ENCODE data around the gene DBT. TPM values are rescaled to one million over a fixed set of nuclear protein-coding genes. Genes with fewer than 3 reads are reported as not detected.

The DBT gene
- total and polyA plus RNA-seq, 2 of the 13 experiments (the other 11 are each of a cell fraction or from before 2014, with no cell fraction given): 3.3 to 10.2 TPM

DNA sequence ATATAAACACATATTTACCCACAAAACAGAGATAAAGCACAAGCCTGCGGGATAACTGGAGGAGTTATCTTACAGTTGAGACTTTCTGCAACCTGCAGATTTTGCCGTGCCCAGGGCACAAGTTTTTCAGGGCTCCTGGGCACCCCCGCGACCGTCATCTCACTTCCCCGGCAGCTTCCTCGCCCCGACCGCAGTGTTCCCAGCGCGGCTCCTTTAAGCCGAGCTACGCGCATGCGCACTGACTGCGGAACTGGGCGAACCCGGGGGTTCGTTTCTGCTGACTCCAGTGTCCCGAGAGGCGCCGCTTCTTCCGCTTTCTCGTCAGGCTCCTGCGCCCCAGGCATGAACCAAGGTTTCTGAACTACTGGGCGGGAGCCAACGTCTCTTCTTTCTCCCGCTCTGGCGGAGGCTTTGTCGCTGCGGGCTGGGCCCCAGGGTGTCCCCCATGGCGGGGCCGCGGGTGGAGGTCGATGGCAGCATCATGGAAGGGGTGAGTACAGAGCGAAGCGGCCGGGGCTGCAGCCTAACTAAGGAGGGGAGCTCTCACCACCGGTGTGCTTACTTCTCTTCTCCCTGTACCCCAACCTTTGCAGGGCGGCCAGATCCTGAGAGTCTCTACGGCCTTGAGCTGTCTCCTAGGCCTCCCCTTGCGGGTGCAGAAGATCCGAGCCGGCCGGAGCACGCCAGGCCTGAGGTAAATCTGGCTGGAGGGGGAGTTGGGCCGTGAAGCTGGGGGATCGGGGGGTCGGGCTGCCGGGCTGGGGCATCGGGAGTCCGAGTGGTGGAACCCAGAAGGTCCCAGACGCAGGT, 16.5 kb upstream of the DBT start, which contains the start of gene RTCA (continued):
- TF ChIP-seq NFAT5 (CRISPR knock-in tag; IDR thresholded peaks at IDR 0.05) (0 out of 2 replicates have a peak, but pooled peaks have one; percentile 41), HNRNPK (IDR thresholded peaks at IDR 0.05; ENCODE audit: low read depth, low read length, poor library complexity, severe bottlenecking) (no peak), PHB2 (IDR thresholded peaks at IDR 0.05; ENCODE audit: partially characterized antibody) (no peak), MEIS2 (CRISPR knock-in tag; IDR thresholded peaks at IDR 0.05) (peak; percentile 42; the same call in 1 of the 2 replicates), AGO1 (IDR thresholded peaks at IDR 0.05; ENCODE audit: low read depth, low read length, poor library complexity, severe bottlenecking) (no peak), JARID2 (CRISPR knock-in tag; IDR thresholded peaks at IDR 0.05; ENCODE audit: insufficient replicate concordance) (no peak), ATF7 (IDR thresholded peaks at IDR 0.05) (no peak), ATF7 (CRISPR knock-in tag; IDR thresholded peaks at IDR 0.05) (no peak; the same call in 1 of the 2 replicates), ZNF329 (CRISPR knock-in tag; IDR thresholded peaks at IDR 0.05; ENCODE audit: low read depth) (peak; percentile 67; the same call in 1 of the 2 replicates), GFI1 (CRISPR knock-in tag; IDR thresholded peaks at IDR 0.05; ENCODE audit: borderline replicate concordance) (no peak), ZNF138 (CRISPR knock-in tag; IDR thresholded peaks at IDR 0.05; ENCODE audit: low read depth) (no peak), ZNF180 (CRISPR knock-in tag; IDR thresholded peaks at IDR 0.05; ENCODE audit: borderline replicate concordance, low read depth) (no peak), MAZ (IDR thresholded peaks at IDR 0.05; ENCODE audit: borderline replicate concordance, low read depth, low read length) (no peak), MAZ (CRISPR knock-in tag; IDR thresholded peaks at IDR 0.05; ENCODE audit: low read depth) (no peak), TRIM24 (CRISPR knock-in tag; IDR thresholded peaks at IDR 0.05) (no peak)
- TF ChIP-seq, protein P1, sequence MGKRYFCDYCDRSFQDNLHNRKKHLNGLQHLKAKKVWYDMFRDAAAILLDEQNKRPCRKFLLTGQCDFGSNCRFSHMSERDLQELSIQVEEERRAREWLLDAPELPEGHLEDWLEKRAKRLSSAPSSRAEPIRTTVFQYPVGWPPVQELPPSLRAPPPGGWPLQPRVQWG (CRISPR knock-in tag; IDR thresholded peaks at IDR 0.05; ENCODE audit: borderline replicate concordance, low read depth): no peak
- TF ChIP-seq, protein P2, sequence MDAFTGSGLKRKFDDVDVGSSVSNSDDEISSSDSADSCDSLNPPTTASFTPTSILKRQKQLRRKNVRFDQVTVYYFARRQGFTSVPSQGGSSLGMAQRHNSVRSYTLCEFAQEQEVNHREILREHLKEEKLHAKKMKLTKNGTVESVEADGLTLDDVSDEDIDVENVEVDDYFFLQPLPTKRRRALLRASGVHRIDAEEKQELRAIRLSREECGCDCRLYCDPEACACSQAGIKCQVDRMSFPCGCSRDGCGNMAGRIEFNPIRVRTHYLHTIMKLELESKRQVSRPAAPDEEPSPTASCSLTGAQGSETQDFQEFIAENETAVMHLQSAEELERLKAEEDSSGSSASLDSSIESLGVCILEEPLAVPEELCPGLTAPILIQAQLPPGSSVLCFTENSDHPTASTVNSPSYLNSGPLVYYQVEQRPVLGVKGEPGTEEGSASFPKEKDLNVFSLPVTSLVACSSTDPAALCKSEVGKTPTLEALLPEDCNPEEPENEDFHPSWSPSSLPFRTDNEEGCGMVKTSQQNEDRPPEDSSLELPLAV (CRISPR knock-in tag; conservative IDR thresholded peaks at IDR 0.05; ENCODE audit: low read depth): no peak
- TF ChIP-seq, protein P3, sequence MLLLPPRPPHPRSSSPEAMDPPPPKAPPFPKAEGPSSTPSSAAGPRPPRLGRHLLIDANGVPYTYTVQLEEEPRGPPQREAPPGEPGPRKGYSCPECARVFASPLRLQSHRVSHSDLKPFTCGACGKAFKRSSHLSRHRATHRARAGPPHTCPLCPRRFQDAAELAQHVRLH (CRISPR knock-in tag; IDR thresholded peaks at IDR 0.05; ENCODE audit: borderline replicate concordance, low read depth): no peak
